Tibial artery (tissue), 4 donors: ENCODE data around the gene B4GALNT3.

ENCODE experiments used
- DNase-seq, 2 donors: peaks; one replicate each; pipeline ENCODE4 v3.0.0-alpha.2; 2019
- H3K27ac ChIP-seq, 2 donors: fragments of 200-600 bp; sonication (generic) in 1 of 2; 1 replicate in 1 of 2; 2 replicates in 1 of 2; pipeline ENCODE4 v1.5.1; 2018 to 2019; ENCODE audit warnings: mild to moderate bottlenecking in 1 of 2
- H3K27me3 ChIP-seq, 2 donors: fragments of 200-600 bp; sonication (generic) in 1 of 2; one replicate each; pipeline versions ENCODE4 v1.5.1 to v1.6.0; 2016 to 2019
- H3K36me3 ChIP-seq, 3 donors: fragments of 200-600 bp; sonication (generic) in 2 of 3; one replicate each; pipeline ENCODE4 v1.5.1; 2016 to 2019; ENCODE audit warnings: mild to moderate bottlenecking in 2 of 3
- H3K4me1 ChIP-seq, 4 donors: fragments of 200-600 bp; sonication (generic) in 2 of 4; 1 replicate in 3 of 4; 2 replicates in 1 of 4; pipeline ENCODE4 v1.5.1; 2016 to 2019
- H3K4me3 ChIP-seq, 2 donors: fragments of 200-600 bp; sonication (generic) in 1 of 2; 1 replicate in 1 of 2; 2 replicates in 1 of 2; pipeline ENCODE4 v1.5.1; 2018 to 2019; ENCODE audit warnings: mild to moderate bottlenecking in 2 of 2
- H3K9me3 ChIP-seq, 3 donors: fragments of 200-600 bp; sonication (generic) in 1 of 3; one replicate each; pipeline ENCODE4 v1.5.1; 2016 to 2019
- intact Hi-C: fragments of 100-400 bp; cut with DNase I; formaldehyde crosslinking; loops from one replicate; pipeline ENCODE4 v1.15.0; 2023; ENCODE audit warnings: low total_unique reads
- TF ChIP-seq, protein P1 (sequence below), 2 experiments: fragments of 200-600 bp in 1 of 2; fragments of 450-650 bp in 1 of 2; IDR thresholded peaks; one replicate each; pipeline ENCODE4 v1.5.1; 2017 to 2019; ENCODE audit warnings: antibody characterized with exemption in 2 of 2, mild to moderate bottlenecking in 1 of 2, moderate library complexity in 1 of 2

B4GALNT3 gene

DNA sequence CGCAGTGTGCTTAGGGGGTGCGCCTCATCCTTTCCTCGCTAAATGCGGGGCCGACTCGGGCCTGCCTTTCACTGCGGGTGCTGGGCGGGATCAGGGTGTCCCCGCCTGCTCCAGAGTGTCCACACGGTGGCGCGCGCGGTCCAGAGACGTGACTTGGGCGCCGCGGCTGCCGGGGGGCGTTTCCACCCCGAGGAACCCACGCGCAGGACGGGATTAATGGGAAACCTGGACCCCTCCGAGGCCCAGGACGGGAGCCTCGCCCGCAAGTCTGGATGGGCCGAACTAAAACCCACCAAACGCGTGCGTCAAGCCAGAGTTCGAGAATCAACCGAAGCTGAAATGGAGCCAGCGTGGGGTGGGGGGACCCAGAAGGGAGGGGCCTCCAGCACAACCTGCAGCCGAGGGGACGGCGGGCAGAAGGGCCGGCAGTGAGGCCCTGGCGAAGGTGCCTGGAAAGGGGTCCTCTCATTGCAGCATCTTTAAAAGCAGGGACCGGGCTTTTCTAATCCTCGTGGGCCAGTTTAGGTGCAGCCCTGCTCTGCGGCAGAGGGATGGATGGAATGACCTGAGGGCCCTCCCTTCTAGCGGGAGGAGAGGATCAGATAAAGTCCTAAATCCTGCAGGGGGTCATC lies 110.2 kb downstream of the B4GALNT3 start:
- intact Hi-C loops = loop anchor here (2.0 to 10.0 kb wide), 4 partner anchors 77 to 1025 kb away; partner anchors contain the start of genes FBXL14, RAD52 and WNK1
- Histone ChIP-seq H3K27me3 (no peaks in the 10 kb centered on the region), H3K4me3 (peak overlapping the region; percentile 67 to 79), H3K27ac (peak overlapping the region; percentile 87 to 94), H3K4me1 (peaks cover 0 to 30% (median 23%) of the 10 kb centered on the region in 4 donors), H3K36me3 (no peaks in the 10 kb centered on the region), H3K9me3 (no peaks in the 10 kb centered on the region)
- TF ChIP-seq, protein P1, sequence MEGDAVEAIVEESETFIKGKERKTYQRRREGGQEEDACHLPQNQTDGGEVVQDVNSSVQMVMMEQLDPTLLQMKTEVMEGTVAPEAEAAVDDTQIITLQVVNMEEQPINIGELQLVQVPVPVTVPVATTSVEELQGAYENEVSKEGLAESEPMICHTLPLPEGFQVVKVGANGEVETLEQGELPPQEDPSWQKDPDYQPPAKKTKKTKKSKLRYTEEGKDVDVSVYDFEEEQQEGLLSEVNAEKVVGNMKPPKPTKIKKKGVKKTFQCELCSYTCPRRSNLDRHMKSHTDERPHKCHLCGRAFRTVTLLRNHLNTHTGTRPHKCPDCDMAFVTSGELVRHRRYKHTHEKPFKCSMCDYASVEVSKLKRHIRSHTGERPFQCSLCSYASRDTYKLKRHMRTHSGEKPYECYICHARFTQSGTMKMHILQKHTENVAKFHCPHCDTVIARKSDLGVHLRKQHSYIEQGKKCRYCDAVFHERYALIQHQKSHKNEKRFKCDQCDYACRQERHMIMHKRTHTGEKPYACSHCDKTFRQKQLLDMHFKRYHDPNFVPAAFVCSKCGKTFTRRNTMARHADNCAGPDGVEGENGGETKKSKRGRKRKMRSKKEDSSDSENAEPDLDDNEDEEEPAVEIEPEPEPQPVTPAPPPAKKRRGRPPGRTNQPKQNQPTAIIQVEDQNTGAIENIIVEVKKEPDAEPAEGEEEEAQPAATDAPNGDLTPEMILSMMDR (IDR thresholded peaks at IDR 0.05) = peak; percentile 90 to 97
- DNase-seq = peak; percentile 87 to 92

DNA sequence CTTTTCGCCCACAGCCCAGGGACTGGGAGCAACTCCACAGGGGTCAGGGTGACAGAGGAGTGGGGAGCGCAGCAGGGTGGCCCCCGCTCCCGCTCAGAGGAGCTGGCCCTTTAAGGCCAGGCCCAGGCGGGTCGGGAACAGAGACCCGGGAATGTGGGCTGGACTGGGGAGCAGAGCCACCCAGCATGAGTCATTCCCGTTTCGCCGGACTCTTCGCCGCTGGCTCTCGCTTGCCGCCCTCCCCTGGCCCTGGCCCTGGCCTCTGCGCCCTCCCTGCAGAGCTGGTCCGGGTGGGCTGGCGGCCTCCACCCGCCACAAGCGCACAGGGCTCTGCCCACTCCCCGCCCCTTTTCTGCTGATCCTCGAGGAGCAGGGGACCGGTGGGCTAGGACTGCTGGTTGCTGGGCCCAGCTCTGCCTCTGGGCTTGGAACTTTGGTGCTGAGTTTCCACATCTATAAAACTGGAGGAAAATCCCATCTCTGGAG lies 110.7 kb downstream of the B4GALNT3 start:
- H3K9me3 ChIP-seq = no peaks in the 10 kb centered on the region
- TF ChIP-seq, protein P1 (IDR thresholded peaks at IDR 0.05) = no peak
- peak overlapping the region; percentile 67 to 79 for H3K4me3 ChIP-seq
- H3K27me3 ChIP-seq = no peaks in the 10 kb centered on the region
- intact Hi-C loops = loop anchor here (2.0 to 5.0 kb wide), 2 partner anchors 77 to 182 kb away; partner anchors contain the start of gene WNK1
- H3K27ac ChIP-seq = peak overlapping the region; percentile 87 to 94
- peak; percentile 78 to 93 for DNase-seq
- no peaks in the 10 kb centered on the region for H3K36me3 ChIP-seq
- peaks cover 0 to 35% (median 28%) of the 10 kb centered on the region in 4 donors for H3K4me1 ChIP-seq

DNA sequence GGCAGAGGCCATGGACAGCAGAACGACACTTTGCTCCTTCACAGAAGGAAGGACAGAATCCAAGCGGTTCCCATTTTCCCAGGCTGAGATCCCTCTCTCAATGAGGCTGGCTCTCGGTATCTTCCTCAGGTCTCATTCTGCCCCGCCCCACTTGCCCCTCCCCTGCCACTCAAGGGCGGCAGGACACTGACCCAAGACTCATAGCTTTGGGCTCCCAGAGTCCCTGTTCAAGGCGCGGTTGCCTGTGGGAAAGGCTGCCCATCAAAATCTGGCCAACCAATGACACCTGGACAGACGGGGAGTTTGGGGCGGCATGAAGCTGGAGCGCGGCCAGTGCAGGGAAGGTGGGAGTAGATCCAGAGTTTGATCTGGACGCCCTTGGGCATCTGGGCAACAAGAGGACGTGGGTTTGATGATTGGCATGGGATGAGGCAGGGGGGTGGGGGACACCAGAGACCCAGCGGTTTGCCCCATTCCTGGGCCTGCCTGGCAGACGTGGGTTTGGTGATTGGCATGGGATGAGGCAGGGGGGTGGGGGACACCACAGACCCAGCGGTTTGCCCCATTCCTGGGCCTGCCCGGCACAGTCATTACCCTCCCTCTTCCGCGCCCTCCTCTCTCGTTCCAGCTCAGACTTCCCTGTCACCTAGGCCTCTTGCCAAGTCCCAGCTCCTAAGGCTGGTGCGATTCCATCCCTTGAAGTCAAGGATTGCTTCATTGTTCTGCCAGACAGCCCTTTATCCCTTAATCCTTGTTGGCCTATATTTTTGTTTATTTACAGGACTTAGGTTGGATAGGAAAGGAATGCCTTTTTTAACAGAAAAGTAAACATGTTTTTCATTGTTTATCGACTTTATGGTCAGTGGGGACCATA lies 111.4 kb downstream of the B4GALNT3 start:
- H3K27me3 ChIP-seq = no peaks in the 10 kb centered on the region
- H3K27ac ChIP-seq = peak overlapping the region; percentile 87 to 94
- intact Hi-C loops = loop anchor here (2.0 to 5.0 kb wide), 2 partner anchors 76 to 182 kb away; partner anchors contain the start of gene WNK1
- H3K4me1 ChIP-seq = peaks cover 0 to 42% (median 34%) of the 10 kb centered on the region in 4 donors
- TF ChIP-seq, protein P1 (IDR thresholded peaks at IDR 0.05) = no peak
- no peaks in the 10 kb centered on the region for H3K36me3 ChIP-seq
- peak overlapping the region; percentile 67 to 79 for H3K4me3 ChIP-seq
- DNase-seq = peak; percentile 90 to 93
- H3K9me3 ChIP-seq = no peaks in the 10 kb centered on the region

DNA sequence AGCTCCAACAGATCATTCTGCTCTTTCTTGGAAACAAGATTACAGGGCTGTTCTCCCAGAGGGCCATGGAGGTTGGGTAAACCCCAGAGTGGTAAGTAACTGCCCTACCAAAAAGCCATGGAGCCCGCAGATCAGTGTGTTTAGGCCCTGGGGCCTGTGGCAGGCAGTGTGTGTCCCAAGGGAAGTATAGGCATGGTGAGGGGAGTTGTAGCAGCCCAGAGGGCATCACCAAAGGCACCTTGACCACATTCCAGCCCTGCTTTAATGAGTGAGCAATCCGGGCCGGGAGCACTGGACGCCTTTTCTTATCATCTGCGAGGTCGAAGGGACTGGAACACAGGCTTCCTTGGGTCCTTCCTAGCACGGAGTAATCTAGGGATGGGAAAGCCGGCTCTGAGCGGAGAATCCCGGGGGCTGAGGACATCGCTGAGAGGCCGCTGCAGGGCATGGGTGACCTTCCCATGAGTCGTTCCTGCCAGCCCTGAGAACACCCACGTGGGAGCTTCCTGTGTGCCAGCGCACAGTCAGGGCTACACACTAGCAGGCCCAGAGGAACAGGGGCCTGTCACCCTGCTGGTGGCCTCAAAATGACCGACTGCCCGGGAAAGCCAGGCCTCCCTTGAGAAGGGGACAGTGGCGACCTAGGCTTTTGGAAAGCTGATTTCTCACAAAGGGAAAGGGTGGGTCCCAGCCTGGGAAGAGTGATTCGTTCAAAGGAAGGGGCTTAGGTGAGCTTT lies 112.2 kb downstream of the B4GALNT3 start:
- TF ChIP-seq, protein P1 (IDR thresholded peaks at IDR 0.05) = no peak
- intact Hi-C loops = loop anchor here (2.0 to 5.0 kb wide), 2 partner anchors 75 to 181 kb away; partner anchors contain the start of gene WNK1
- H3K4me3 ChIP-seq = no peak overlapping the region
- H3K4me1 ChIP-seq = peaks cover 0 to 49% (median 39%) of the 10 kb centered on the region in 4 donors
- no peaks in the 10 kb centered on the region for H3K36me3 ChIP-seq
- no peaks in the 10 kb centered on the region for H3K27me3 ChIP-seq
- H3K9me3 ChIP-seq = no peaks in the 10 kb centered on the region
- peak; percentile 38 to 84 for DNase-seq
- H3K27ac ChIP-seq = peak overlapping the region; percentile 87 to 94

DNA sequence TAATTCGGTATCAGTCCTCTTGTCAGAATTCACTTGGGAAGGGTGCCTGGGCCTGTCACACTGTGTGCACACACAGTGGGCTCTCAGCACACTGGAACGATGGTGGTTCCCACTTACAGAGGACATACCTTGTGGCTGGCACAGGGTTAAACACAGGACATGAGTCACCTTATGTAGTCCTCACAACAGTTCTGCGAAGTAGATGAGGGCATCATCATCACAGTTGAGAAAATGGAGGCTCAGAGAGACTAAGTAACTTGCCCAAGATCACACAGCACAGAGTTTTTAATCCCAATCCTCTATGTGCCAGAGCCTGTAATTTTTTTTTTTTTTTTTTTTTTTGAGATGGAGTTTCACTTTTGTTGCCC lies 112.8 kb downstream of the B4GALNT3 start:
- intact Hi-C loops = loop anchor here (5.0 kb wide), 1 partner anchor 75 kb away; no protein-coding TSS in a partner anchor
- H3K27ac ChIP-seq = peak overlapping the region; percentile 87 to 94
- peaks cover 0 to 49% (median 39%) of the 10 kb centered on the region in 4 donors for H3K4me1 ChIP-seq
- H3K4me3 ChIP-seq = no peak overlapping the region
- TF ChIP-seq, protein P1 (IDR thresholded peaks at IDR 0.05) = no peak
- no peaks in the 10 kb centered on the region for H3K9me3 ChIP-seq
- H3K36me3 ChIP-seq = no peaks in the 10 kb centered on the region
- H3K27me3 ChIP-seq = no peaks in the 10 kb centered on the region
- no peak for DNase-seq
